Right lobe of liver (tissue), 4 donors: Measurements from ENCODE around the gene UPP2.

ENCODE experiments used
- POLR2A ChIP-seq: fragments of 450-650 bp; IDR thresholded peaks from one replicate; pipeline ENCODE4 v1.6.1; 2017; ENCODE audit warnings: antibody characterized with exemption, mild to moderate bottlenecking
- TF ChIP-seq, protein P1 (sequence below), 4 donors: fragments of 200-600 bp in 3 of 4; fragments of 450-650 bp in 1 of 4; IDR thresholded peaks; one replicate each; pipeline versions ENCODE4 v1.5.1 to v1.8.0; 2016 to 2022; ENCODE audit warnings: antibody characterized with exemption in 4 of 4, mild to moderate bottlenecking in 2 of 4
- donor health status: DM: no; HTN: no; CAD: no.
- donor health status: DM: no; HTN: no; CAD: no.
- donor health status: DM: no; HTN: yes; CAD: no.

GRCh38 chr2:158066046-158066713 lies 35.5 kb upstream of the UPP2 start:
- TF ChIP-seq, protein P1, sequence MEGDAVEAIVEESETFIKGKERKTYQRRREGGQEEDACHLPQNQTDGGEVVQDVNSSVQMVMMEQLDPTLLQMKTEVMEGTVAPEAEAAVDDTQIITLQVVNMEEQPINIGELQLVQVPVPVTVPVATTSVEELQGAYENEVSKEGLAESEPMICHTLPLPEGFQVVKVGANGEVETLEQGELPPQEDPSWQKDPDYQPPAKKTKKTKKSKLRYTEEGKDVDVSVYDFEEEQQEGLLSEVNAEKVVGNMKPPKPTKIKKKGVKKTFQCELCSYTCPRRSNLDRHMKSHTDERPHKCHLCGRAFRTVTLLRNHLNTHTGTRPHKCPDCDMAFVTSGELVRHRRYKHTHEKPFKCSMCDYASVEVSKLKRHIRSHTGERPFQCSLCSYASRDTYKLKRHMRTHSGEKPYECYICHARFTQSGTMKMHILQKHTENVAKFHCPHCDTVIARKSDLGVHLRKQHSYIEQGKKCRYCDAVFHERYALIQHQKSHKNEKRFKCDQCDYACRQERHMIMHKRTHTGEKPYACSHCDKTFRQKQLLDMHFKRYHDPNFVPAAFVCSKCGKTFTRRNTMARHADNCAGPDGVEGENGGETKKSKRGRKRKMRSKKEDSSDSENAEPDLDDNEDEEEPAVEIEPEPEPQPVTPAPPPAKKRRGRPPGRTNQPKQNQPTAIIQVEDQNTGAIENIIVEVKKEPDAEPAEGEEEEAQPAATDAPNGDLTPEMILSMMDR (IDR thresholded peaks at IDR 0.05), result no peak
- no peak for TF ChIP-seq POLR2A
